ENCODE data around the gene AP2A2. TPM values are rescaled to one million over a fixed set of nuclear protein-coding genes. Genes with fewer than 3 reads are reported as not detected.

The AP2A2 gene
- total RNA-seq, 2 experiments from 2014 or later: 40.1 to 54.0 TPM

- CTCF ChIA-PET: no interaction called here
- POLR2A ChIA-PET: no interaction called here
- DNase-seq: no peak
- no peak for ATAC-seq
- H3K4me3 Mint-ChIP-seq: no peak overlapping the region
- no peak overlapping the region for H3K27ac Mint-ChIP-seq
- no peaks in the 10 kb centered on the region for H3K4me1 Mint-ChIP-seq (ENCODE audit: low read depth)
- H3K36me3 Mint-ChIP-seq (ENCODE audit: low read depth): no peaks in the 10 kb centered on the region
- H3K9me3 Mint-ChIP-seq (ENCODE audit: insufficient read depth): no peaks in the 10 kb centered on the region
- H3K27me3 Mint-ChIP-seq (ENCODE audit: low read depth): peaks cover 23% of the 10 kb centered on the region
Measured at GRCh38 chr11:1060852-1061616, 135.4 kb downstream of the AP2A2 start.

Other genes with a start within 250 kb of the AP2A2 start
- 10 to 100 TPM; 34.1 to 36.7 TPM for gene DEAF1, start 230.6 kb upstream of the AP2A2 start, total RNA-seq
- 10 to 100 TPM; 27.1 to 29.8 TPM for gene TMEM80, start 230.1 kb upstream of the AP2A2 start, total RNA-seq
- 10 to 100 TPM; 13.9 to 15.0 TPM for gene EPS8L2, start 219.6 kb upstream of the AP2A2 start, total RNA-seq
- gene TALDO1, start 178.4 kb upstream of the AP2A2 start, total RNA-seq: 100 to 1,000 TPM; 278 to 289 TPM
- gene GATD1, start 148.4 kb upstream of the AP2A2 start, total RNA-seq: 10 to 100 TPM; 52.1 to 63.2 TPM
- gene CEND1, start 135.8 kb upstream of the AP2A2 start, total RNA-seq: 1 to 10 TPM in 1 of 2 experiments, under 1 TPM in 1; 0.61 to 1.9 TPM
- 10 to 100 TPM; 51.2 to 56.4 TPM for gene SLC25A22, start 127.6 kb upstream of the AP2A2 start, total RNA-seq
- gene PIDD1, start 120.6 kb upstream of the AP2A2 start, total RNA-seq: 10 to 100 TPM; 59.3 to 60.5 TPM
- gene RPLP2, start 115.9 kb upstream of the AP2A2 start, total RNA-seq: 1,000 to 10,000 TPM; 2,268 to 2,338 TPM
- gene PNPLA2, start 107.0 kb upstream of the AP2A2 start, total RNA-seq: 10 to 100 TPM; 67.3 to 76.6 TPM
- gene CRACR2B, start 98.0 kb upstream of the AP2A2 start, total RNA-seq: 10 to 100 TPM; 17.2 to 18.7 TPM
- gene CD151, start 92.9 kb upstream of the AP2A2 start, total RNA-seq: 10 to 100 TPM; 27.0 to 29.7 TPM
- gene POLR2L, start 83.3 kb upstream of the AP2A2 start, total RNA-seq: 100 to 1,000 TPM; 127 to 140 TPM
- gene TSPAN4, start 83.0 kb upstream of the AP2A2 start, total RNA-seq: 10 to 100 TPM; 20.0 to 21.7 TPM
- 10 to 100 TPM; 46.1 to 48.4 TPM for gene CHID1, start 15.1 kb upstream of the AP2A2 start, total RNA-seq
- gene MUC6, start 110.8 kb downstream of the AP2A2 start, total RNA-seq: not detected
- gene MUC2, start 149.0 kb downstream of the AP2A2 start, total RNA-seq: not detected
- gene MUC5AC, start 232.1 kb downstream of the AP2A2 start, total RNA-seq: not detected

All from activated CD8-positive, alpha-beta T cell treated with anti-CD3 and anti-CD28 coated beads, Interleukin-2, amount 10 ng/mL, durations not matched to agents 7 days and 5 days (primary cell).